DMS153 treated with DMSO at 0.1 percent for 48 hours (cell line): ENCODE data around the gene NOP16.
"Not testable (repeated sequence)": the region's sequence is repeated elsewhere in the genome, so short reads cannot be mapped to it uniquely, and the experiment has no call there.

Source experiments
- DNase-seq: peaks from one replicate; lab custom pipeline; 2025; ENCODE audit not compliant: unreplicated experiment; lab: John Stamatoyannopoulos, UW

The NOP16 gene

GRCh38 chr5:176410486-176411180, 22.2 kb upstream of the NOP16 start:
- DNase-seq = no peak

GRCh38 chr5:176409765-176410164, 21.4 kb upstream of the NOP16 start:
- DNase-seq = no peak

GRCh38 chr5:176408590-176408989, 20.2 kb upstream of the NOP16 start:
- DNase-seq = no peak

GRCh38 chr5:176408252-176408573, 19.8 kb upstream of the NOP16 start:
- DNase-seq = not testable (repeated sequence)

GRCh38 chr5:176407456-176408251, 19.3 kb upstream of the NOP16 start:
- DNase-seq = no peak

GRCh38 chr5:176406436-176407052, 18.1 kb upstream of the NOP16 start:
- DNase-seq = no peak

GRCh38 chr5:176405656-176406435, 17.4 kb upstream of the NOP16 start:
- DNase-seq = no peak

GRCh38 chr5:176401281-176402205, 13.1 kb upstream of the NOP16 start:
- no peak for DNase-seq

DNA sequence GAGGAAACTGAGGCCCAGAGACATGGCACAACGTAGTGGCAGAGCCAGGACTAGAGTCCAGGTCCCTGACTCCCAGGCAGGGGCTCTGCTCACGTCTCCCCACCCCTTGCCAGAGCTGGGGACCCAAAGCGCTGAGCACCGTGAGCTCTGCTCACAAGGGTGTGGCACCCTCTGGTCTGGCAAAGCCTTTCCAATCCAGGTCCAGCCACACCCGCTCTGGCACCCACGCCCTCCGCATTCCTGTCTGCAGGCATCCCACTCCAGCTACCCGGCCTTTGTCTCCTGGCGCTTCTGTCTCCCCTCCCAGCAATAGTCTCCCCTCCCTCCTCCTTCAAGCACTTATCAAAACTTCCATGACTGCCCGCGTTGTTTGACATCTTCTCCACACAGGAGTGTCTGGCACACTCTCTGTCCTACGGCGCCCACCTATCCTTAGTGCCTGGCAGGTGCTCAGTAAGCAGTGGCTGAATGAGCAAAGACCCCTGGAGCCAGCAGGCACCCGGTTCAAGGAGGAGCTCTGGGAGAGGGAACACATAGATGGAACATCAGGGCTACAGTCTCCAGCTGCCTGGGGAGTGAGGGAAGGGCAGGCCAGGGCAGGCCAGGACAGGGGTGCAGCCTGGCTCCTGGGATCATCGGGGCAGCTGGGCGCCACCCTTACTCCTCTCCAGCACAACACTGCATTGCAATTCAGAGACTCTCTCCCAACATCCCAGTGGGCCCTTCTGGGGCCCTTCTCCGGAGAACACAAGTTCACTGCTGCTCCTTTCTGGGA, 12.2 kb upstream of the NOP16 start:
- no peak for DNase-seq

- no peak for DNase-seq
Observed at GRCh38 chr5:176397736-176398420, 9.5 kb upstream of the NOP16 start.

DNA sequence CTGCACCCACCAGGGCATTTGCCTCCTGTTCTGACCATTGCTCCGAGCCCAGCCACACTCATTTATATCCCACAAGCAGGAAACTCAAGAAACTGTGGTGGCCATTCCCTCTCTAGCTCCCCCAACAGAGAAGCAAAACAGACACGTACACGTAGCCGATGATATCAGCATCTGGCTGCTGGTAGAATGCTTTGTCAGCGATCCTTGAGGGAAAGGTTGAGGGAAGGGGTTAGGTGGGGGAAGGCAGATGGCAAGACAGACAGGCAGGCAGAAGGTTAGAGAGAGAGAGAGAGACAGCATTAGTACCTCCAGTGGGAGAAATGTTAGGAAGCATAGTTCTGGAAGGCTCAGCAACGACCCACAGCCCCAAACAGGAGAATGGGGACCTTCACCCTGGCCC, 7.9 kb upstream of the NOP16 start:
- no peak for DNase-seq

DNA sequence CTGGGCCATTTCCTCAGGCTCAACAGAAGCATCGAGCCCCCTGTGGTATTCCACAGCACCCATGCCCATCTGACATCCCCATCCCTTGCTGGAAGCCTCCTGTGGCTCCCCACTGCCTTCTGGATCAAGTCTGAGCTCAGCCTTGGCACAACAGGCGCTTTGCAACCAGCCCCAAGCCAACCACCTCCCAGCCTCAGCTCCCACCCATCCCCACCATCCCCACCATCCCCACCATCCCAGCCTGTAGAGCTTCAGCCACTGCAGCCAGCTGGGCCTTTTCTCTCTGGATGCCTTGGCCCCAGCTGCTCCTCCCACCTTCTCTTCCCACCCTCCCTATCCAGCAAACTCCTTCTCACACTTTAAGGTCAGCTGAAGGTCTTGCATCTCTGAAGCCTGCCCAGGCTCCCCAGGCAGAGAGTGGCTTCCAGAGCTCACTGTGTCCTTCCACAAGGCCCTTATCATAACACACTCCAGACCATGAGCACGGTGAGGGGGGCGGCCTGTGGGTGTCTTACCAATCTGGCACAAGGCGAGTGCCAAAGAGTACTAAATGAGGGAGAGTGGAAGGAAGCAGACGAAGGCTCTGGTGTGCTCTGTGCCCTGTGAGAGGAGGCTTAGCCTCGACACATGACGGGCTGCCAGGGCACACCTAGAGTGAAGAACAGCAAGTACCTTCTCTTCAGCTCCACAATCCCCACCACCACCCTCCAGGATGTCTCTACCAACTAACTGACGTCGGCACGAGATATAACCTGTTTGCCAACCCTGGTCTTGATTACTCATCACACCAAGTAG, 6.7 kb upstream of the NOP16 start:
- DNase-seq = no peak

- DNase-seq = no peak
Observed at GRCh38 chr5:176394096-176394495, 5.7 kb upstream of the NOP16 start.

- no peak for DNase-seq
Observed at GRCh38 chr5:176392526-176392925, 4.1 kb upstream of the NOP16 start.

DNA sequence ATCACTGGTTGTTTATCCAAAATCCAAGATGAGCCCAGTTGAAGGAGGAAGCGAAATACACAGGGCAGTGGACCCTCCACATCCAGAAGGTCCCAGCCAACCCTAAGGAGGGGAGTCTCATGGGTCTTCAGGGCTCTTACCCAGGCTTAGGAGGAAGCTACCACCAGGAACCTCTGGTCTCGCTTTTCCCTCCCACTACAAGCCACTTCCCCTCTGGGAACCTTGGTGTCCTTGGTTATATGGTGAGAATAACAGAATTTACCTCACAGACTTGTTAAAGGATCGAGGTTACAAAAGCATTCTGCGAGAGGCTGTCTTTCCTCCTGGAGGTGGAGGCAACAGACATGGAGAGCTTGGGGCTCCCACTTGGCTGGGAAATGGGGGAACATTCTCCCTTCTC, 3.6 kb upstream of the NOP16 start:
- no peak for DNase-seq

DNA sequence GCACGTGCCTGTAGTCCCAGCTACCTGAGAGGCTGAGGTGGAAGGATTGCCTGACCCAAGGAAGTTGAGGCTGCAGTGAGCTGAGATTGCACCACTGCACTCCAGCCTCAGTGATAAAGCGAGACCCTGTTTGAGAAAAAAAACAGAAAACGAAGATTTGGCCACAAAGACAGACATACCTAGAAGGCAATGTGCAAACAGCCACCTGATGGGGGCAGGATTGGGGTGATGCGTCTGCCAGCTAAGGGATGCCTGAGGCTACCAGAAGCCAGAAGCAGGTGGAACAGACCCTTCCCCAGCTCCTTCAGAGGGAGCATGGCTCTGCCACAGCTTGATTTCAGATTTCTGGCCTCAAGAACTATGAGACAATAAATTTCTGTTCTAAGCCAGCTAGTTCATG, 3.1 kb upstream of the NOP16 start:
- DNase-seq = no peak

GRCh38 chr5:176389135-176390123, 1.0 kb upstream of the NOP16 start:
- no peak for DNase-seq
